ENCODE results near the gene TIMM21. TPM values are rescaled to one million over a fixed set of nuclear protein-coding genes. Genes with fewer than 3 reads are reported as not detected.

The TIMM21 gene
- total and polyA plus RNA-seq, 2 of the 13 experiments (the other 11 are each of a cell fraction or from before 2014, with no cell fraction given), result 29.6 to 62.3 TPM

- TF ChIP-seq MED8 (CRISPR knock-in tag; IDR thresholded peaks at IDR 0.05; ENCODE audit: insufficient replicate concordance) (no peak), STAT5B (CRISPR knock-in tag; IDR thresholded peaks at IDR 0.05) (no peak), MNT (IDR thresholded peaks at IDR 0.05) (no peak), ZNF460 (CRISPR knock-in tag; IDR thresholded peaks at IDR 0.05; ENCODE audit: borderline replicate concordance) (no peak), ZNF784 (CRISPR knock-in tag; IDR thresholded peaks at IDR 0.05; ENCODE audit: borderline replicate concordance) (no peak), PBX2 (CRISPR knock-in tag; IDR thresholded peaks at IDR 0.05) (no peak), ZHX2 (IDR thresholded peaks at IDR 0.05; ENCODE audit: low read depth) (no peak), ZHX2 (CRISPR knock-in tag; IDR thresholded peaks at IDR 0.05; ENCODE audit: borderline replicate concordance) (no peak), ZBTB7B (CRISPR knock-in tag; IDR thresholded peaks at IDR 0.05) (no peak), ZNF703 (CRISPR knock-in tag; IDR thresholded peaks at IDR 0.05; ENCODE audit: borderline replicate concordance) (no peak), ZNF30 (CRISPR knock-in tag; IDR thresholded peaks at IDR 0.05) (no peak), ZFP62 (CRISPR knock-in tag; IDR thresholded peaks at IDR 0.05) (no peak), ZNF546 (CRISPR knock-in tag; conservative IDR thresholded peaks at IDR 0.05) (no peak), EHMT2 (IDR thresholded peaks at IDR 0.05; ENCODE audit: borderline replicate concordance, low read depth, low read length) (no peak), ZNF883 (CRISPR knock-in tag; IDR thresholded peaks at IDR 0.05; ENCODE audit: not compliant biosample characterization) (no peak), TRAFD1 (CRISPR knock-in tag; IDR thresholded peaks at IDR 0.05; ENCODE audit: borderline replicate concordance) (no peak), MAX (IDR thresholded peaks at IDR 0.05) (0 out of 2 replicates have a peak, but pooled peaks have one; percentile 26), FOSL2 (CRISPR knock-in tag; IDR thresholded peaks at IDR 0.05) (no peak)
Observed at GRCh38 chr18:74191577-74191976, 43.3 kb downstream of the TIMM21 start (continued).

Data from HepG2 (cell line).